PC-3 (cell line): Measurements from ENCODE around the gene TMPRSS11E. TPM values are rescaled to one million over a fixed set of nuclear protein-coding genes. Genes with fewer than 3 reads are reported as not detected.
"Not testable (repeated sequence)": the region's sequence is repeated elsewhere in the genome, so short reads cannot be mapped to it uniquely, and the experiment has no call there.

Experiments
- ATAC-seq: fragments of 200-7000 bp; cut with Tn5 transposase; 2 replicates; pipeline ENCODE4 v1.9.1; 2020; ENCODE audit warnings: mild to moderate bottlenecking, moderate library complexity
- BruUV-seq: library from RNA; stranded (reverse); fragments of 400-500 nt; replicated peaks from 2 replicates; lab custom pipeline; 2021; lab: Mats Ljungman, UMichigan
- CTCF ChIA-PET: fragments of 300-600 bp; sonication (Branson Sonifier 250); formaldehyde crosslinking; loops from one replicate; lab custom pipeline; 2022; ENCODE audit warnings: antibody characterized with exemption; lab: Charles Lee
- POLR2A ChIA-PET: fragments of 300-600 bp; sonication (Branson Sonifier 250); formaldehyde crosslinking; loops from one replicate; lab custom pipeline; 2022; ENCODE audit warnings: antibody characterized with exemption; ENCODE audit not compliant: unreplicated experiment; lab: Charles Lee
- DNase-seq: peaks from one replicate; pipeline ENCODE4 v3.0.0-alpha.2; 2015
- H2AFZ ChIP-seq: fragments of 300-600 bp; sonication (generic); 2 replicates; pipeline ENCODE4 v1.6.0; 2016; ENCODE audit warnings: antibody characterized with exemption, low read length
- H3F3A ChIP-seq: fragments of 300-600 bp; sonication (generic); one replicate; pipeline ENCODE4 v1.6.0; 2017; ENCODE audit warnings: antibody characterized with exemption, low read length, control low read depth, mild to moderate bottlenecking; ENCODE audit not compliant: unreplicated experiment
- H3K27ac ChIP-seq: fragments of 300-600 bp; sonication (generic); 2 replicates; pipeline ENCODE4 v1.5.1; 2016; ENCODE audit warnings: mild to moderate bottlenecking, low read length
- H3K27me3 ChIP-seq: fragments of 300-600 bp; sonication (generic); 2 replicates; pipeline ENCODE4 v1.6.1; 2016; ENCODE audit warnings: low read length, mixed read lengths
- H3K36me3 ChIP-seq: fragments of 300-600 bp; sonication (generic); 2 replicates; pipeline ENCODE4 v1.6.1; 2016; ENCODE audit warnings: low read depth, mixed run types, low read length, mixed read lengths
- H3K4me1 ChIP-seq: fragments of 300-600 bp; sonication (generic); 2 replicates; pipeline ENCODE4 v1.5.1; 2016; ENCODE audit warnings: low read length; ENCODE audit not compliant: insufficient read depth
- H3K4me2 ChIP-seq: fragments of 300-600 bp; sonication (generic); 2 replicates; pipeline ENCODE4 v1.6.0; 2016; ENCODE audit warnings: low read length
- H3K4me3 ChIP-seq: fragments of 300-600 bp; sonication (generic); 2 replicates; pipeline ENCODE4 v1.5.1; 2016; ENCODE audit warnings: mild to moderate bottlenecking, low read length, mixed read lengths
- H3K79me2 ChIP-seq: fragments of 300-600 bp; sonication (generic); 2 replicates; pipeline ENCODE4 v1.6.1; 2017; ENCODE audit warnings: low read length, mixed read lengths
- H3K9ac ChIP-seq: fragments of 300-600 bp; sonication (generic); 2 replicates; pipeline ENCODE4 v1.6.0; 2016; ENCODE audit warnings: mild to moderate bottlenecking, low read length
- H3K9me2 ChIP-seq: fragments of 300-600 bp; sonication (generic); replicated peaks from 2 replicates; pipeline ENCODE4 v1.6.1; 2016; ENCODE audit warnings: mixed run types, low read length, mixed read lengths
- H3K9me3 ChIP-seq: fragments of 300-600 bp; sonication (generic); 2 replicates; pipeline ENCODE4 v1.6.1; 2016; ENCODE audit warnings: low read length, mixed read lengths
- H4K20me1 ChIP-seq: fragments of 300-600 bp; sonication (generic); 2 replicates; pipeline ENCODE4 v1.6.1; 2016; ENCODE audit warnings: low read length, mixed read lengths
- CTCF ChIP-seq: fragments of 300-600 bp; sonication (generic); conservative IDR thresholded peaks from 2 replicates; pipeline ENCODE4 v1.5.1; 2017; ENCODE audit warnings: antibody characterized with exemption, low read depth, mild to moderate bottlenecking, low read length
- EZH2 ChIP-seq: fragments of 300-600 bp; sonication (generic); IDR thresholded peaks from one replicate; pipeline ENCODE4 v1.6.1; 2017; ENCODE audit warnings: antibody characterized with exemption, mild to moderate bottlenecking, low read length; ENCODE audit not compliant: unreplicated experiment
- EZH2phosphoT487 ChIP-seq: fragments of 300-600 bp; sonication (generic); IDR thresholded peaks from 2 replicates; pipeline ENCODE4 v1.6.1; 2018; ENCODE audit warnings: mild to moderate bottlenecking, antibody characterized with exemption, low read length, borderline replicate concordance
- intact Hi-C: fragments of 100-400 bp; cut with micrococcal nuclease; formaldehyde crosslinking; loops from 2 replicates; pipeline ENCODE4 v1.9.0; 2023
- total RNA-seq: library from RNA; depleted of rRNA; stranded (reverse); fragments of >200 nt; gene quantifications from 2 replicates; pipeline ENCODE4 v1.2.3, GENCODE V29; 2014

The TMPRSS11E gene
- total RNA-seq, 1 experiment from 2014 or later, result not detected

GRCh38 chr4:68404153-68404552 is 43.1 kb upstream of the TMPRSS11E start:
- Histone ChIP-seq H3K9me2 (no peaks in the 10 kb centered on the region), H3K9me3 (no peaks in the 10 kb centered on the region), H3F3A (no peaks in the 10 kb centered on the region), H3K4me2 (no peak overlapping the region), H4K20me1 (no peaks in the 10 kb centered on the region), H3K9ac (no peak overlapping the region), H3K4me1 (no peaks in the 10 kb centered on the region), H3K36me3 (no peaks in the 10 kb centered on the region), H3K4me3 (no peak overlapping the region), H3K27ac (no peak overlapping the region), H2AFZ (no peak overlapping the region), H3K79me2 (no peaks in the 10 kb centered on the region), H3K27me3 (no peaks in the 10 kb centered on the region)
- DNase-seq, result no peak
- ChIA-PET POLR2A (no interaction called here), CTCF (no interaction called here)
- no peak for TF ChIP-seq EZH2phosphoT487
- TF ChIP-seq EZH2, result no peak
- no peak for TF ChIP-seq CTCF
- no peak for ATAC-seq
- no TSS peak for BruUV-seq
- intact Hi-C loops, result no loop called here

- DNase-seq, H3K9ac ChIP-seq, intact Hi-C loops, H3K27ac ChIP-seq, H3K4me1 ChIP-seq, H2AFZ ChIP-seq, CTCF ChIA-PET, BruUV-seq, H3K4me3 ChIP-seq, H3K4me2 ChIP-seq, POLR2A ChIA-PET, H3K9me2 ChIP-seq, H3K79me2 ChIP-seq, H3K9me3 ChIP-seq, H3F3A ChIP-seq, ATAC-seq, H4K20me1 ChIP-seq, H3K27me3 ChIP-seq, H3K36me3 ChIP-seq: not testable (repeated sequence)
Measured at GRCh38 chr4:68405718-68406478, 41.4 kb upstream of the TMPRSS11E start.

GRCh38 chr4:68406479-68406859 is 40.8 kb upstream of the TMPRSS11E start:
- Histone ChIP-seq H3K79me2 (no peaks in the 10 kb centered on the region), H3K9me2 (no peaks in the 10 kb centered on the region), H3F3A (no peaks in the 10 kb centered on the region), H3K4me1 (peaks cover 4% of the 10 kb centered on the region), H3K27me3 (no peaks in the 10 kb centered on the region), H3K27ac (no peak overlapping the region), H3K4me3 (no peak overlapping the region), H4K20me1 (no peaks in the 10 kb centered on the region), H3K9ac (no peak overlapping the region), H3K9me3 (no peaks in the 10 kb centered on the region), H3K4me2 (no peak overlapping the region), H2AFZ (no peak overlapping the region), H3K36me3 (no peaks in the 10 kb centered on the region)
- ATAC-seq, result no peak
- intact Hi-C loops, result no loop called here
- POLR2A ChIA-PET, result no interaction called here
- CTCF ChIA-PET, result no interaction called here
- BruUV-seq, result no TSS peak
- no peak for TF ChIP-seq CTCF
- TF ChIP-seq EZH2, result no peak
- no peak for TF ChIP-seq EZH2phosphoT487
- no peak for DNase-seq

- BruUV-seq, intact Hi-C loops, H4K20me1 ChIP-seq, H3F3A ChIP-seq, H3K9ac ChIP-seq, H3K9me2 ChIP-seq, POLR2A ChIA-PET, H3K9me3 ChIP-seq, H3K4me2 ChIP-seq, H3K36me3 ChIP-seq, DNase-seq, H3K27me3 ChIP-seq, H3K79me2 ChIP-seq, H2AFZ ChIP-seq, CTCF ChIA-PET, H3K4me3 ChIP-seq, H3K27ac ChIP-seq, ATAC-seq: not testable (repeated sequence)
- peaks cover 12% of the 10 kb centered on the region for H3K4me1 ChIP-seq
Measured at GRCh38 chr4:68407015-68407867, 40.0 kb upstream of the TMPRSS11E start.
